ENCODE measurements around the gene FLYWCH1.

The FLYWCH1 gene

GRCh38 chr16:2982402-2982801, 70.7 kb downstream of the FLYWCH1 start:
- no peak for TF ChIP-seq CTCF (IDR thresholded peaks at IDR 0.05; ENCODE audit: borderline replicate concordance, control extremely low read depth, extremely low read depth, insufficient read depth, missing control alignments)
- in situ Hi-C loops (cut with MboI; ENCODE audit: low sequenced_read_pairs, unreplicated experiment): no loop called here
- no peak for DNase-seq (ENCODE audit: low spot score)

- DNase-seq (ENCODE audit: low spot score): peak; percentile 92
- peak; percentile 93 for TF ChIP-seq CTCF (IDR thresholded peaks at IDR 0.05; ENCODE audit: borderline replicate concordance, control extremely low read depth, extremely low read depth, insufficient read depth, missing control alignments)
- in situ Hi-C loops (cut with MboI; ENCODE audit: low sequenced_read_pairs, unreplicated experiment): no loop called here
These were observed 72.0 kb downstream of the FLYWCH1 start for GRCh38 chr16:2983706-2984136.

- in situ Hi-C loops (cut with MboI; ENCODE audit: low sequenced_read_pairs, unreplicated experiment): no loop called here
- no peak for DNase-seq (ENCODE audit: low spot score)
- no peak for TF ChIP-seq CTCF (IDR thresholded peaks at IDR 0.05; ENCODE audit: borderline replicate concordance, control extremely low read depth, extremely low read depth, insufficient read depth, missing control alignments)
These were observed 73.7 kb downstream of the FLYWCH1 start for GRCh38 chr16:2985462-2985861.

GRCh38 chr16:2985893-2986355, 74.2 kb downstream of the FLYWCH1 start:
- no peak for TF ChIP-seq CTCF (IDR thresholded peaks at IDR 0.05; ENCODE audit: borderline replicate concordance, control extremely low read depth, extremely low read depth, insufficient read depth, missing control alignments)
- no peak for DNase-seq (ENCODE audit: low spot score)
- in situ Hi-C loops (cut with MboI; ENCODE audit: low sequenced_read_pairs, unreplicated experiment): no loop called here

GRCh38 chr16:2986623-2987188, 75.0 kb downstream of the FLYWCH1 start:
- TF ChIP-seq CTCF (IDR thresholded peaks at IDR 0.05; ENCODE audit: borderline replicate concordance, control extremely low read depth, extremely low read depth, insufficient read depth, missing control alignments): no peak
- in situ Hi-C loops (cut with MboI; ENCODE audit: low sequenced_read_pairs, unreplicated experiment): no loop called here
- no peak for DNase-seq (ENCODE audit: low spot score)

GRCh38 chr16:2987286-2987685, 75.6 kb downstream of the FLYWCH1 start:
- in situ Hi-C loops (cut with MboI; ENCODE audit: low sequenced_read_pairs, unreplicated experiment): no loop called here
- DNase-seq (ENCODE audit: low spot score): no peak
- no peak for TF ChIP-seq CTCF (IDR thresholded peaks at IDR 0.05; ENCODE audit: borderline replicate concordance, control extremely low read depth, extremely low read depth, insufficient read depth, missing control alignments)
